Natural killer cell treated with Interleukin-12 subunit alpha and Interleukin-12 subunit beta and Interleukin-15 and Interleukin-18, amount 100 ng/mL, for 72 hours (primary cell): ENCODE results near the gene ZNF175. TPM values are rescaled to one million over a fixed set of nuclear protein-coding genes. Genes with fewer than 3 reads are reported as not detected.

Experiments used
- ATAC-seq, 2 donors: fragments of 150-1000 bp; cut with Tn5 transposase in 1 of 2; sonication (Bioruptor Pico), chemical (Tn5 transposase) in 1 of 2; 2 replicates each; pipeline ENCODE4 v1.10.0; 2021
- DNase-seq: peaks from one replicate; pipeline ENCODE4 v3.0.0; 2022; ENCODE audit warnings: low spot score
- H3K27ac Mint-ChIP-seq, 2 donors: 1 replicate in 1 of 2; 2 replicates in 1 of 2; pipeline ENCODE4 v1.8.0; 2022; ENCODE audit warnings: mixed read lengths in 2 of 2, mild to moderate bottlenecking in 1 of 2, moderate library complexity in 1 of 2
- H3K27me3 Mint-ChIP-seq, 2 donors: 1 replicate in 1 of 2; 2 replicates in 1 of 2; pipeline ENCODE4 v1.8.0; 2022; ENCODE audit warnings: mixed read lengths in 2 of 2
- H3K36me3 Mint-ChIP-seq: one replicate; pipeline ENCODE4 v1.8.0; 2022; ENCODE audit warnings: mixed read lengths
- H3K4me1 Mint-ChIP-seq, 2 donors: 1 replicate in 1 of 2; 2 replicates in 1 of 2; pipeline ENCODE4 v1.8.0; 2022; ENCODE audit warnings: low read depth in 2 of 2, mixed read lengths in 2 of 2, mild to moderate bottlenecking in 1 of 2
- H3K4me3 Mint-ChIP-seq: one replicate; pipeline ENCODE4 v1.8.0; 2022; ENCODE audit warnings: mixed read lengths
- H3K9me3 Mint-ChIP-seq: 2 replicates; pipeline ENCODE4 v1.8.0; 2022; ENCODE audit warnings: mixed read lengths
- total RNA-seq, 2 donors: library from RNA; stranded (reverse); gene quantifications; one replicate each; pipeline ENCODE4 v1.2.3, GENCODE V29; 2022

ZNF175 gene
- total RNA-seq, 2 donors from 2014 or later = 9.9 to 13.2 TPM

DNA sequence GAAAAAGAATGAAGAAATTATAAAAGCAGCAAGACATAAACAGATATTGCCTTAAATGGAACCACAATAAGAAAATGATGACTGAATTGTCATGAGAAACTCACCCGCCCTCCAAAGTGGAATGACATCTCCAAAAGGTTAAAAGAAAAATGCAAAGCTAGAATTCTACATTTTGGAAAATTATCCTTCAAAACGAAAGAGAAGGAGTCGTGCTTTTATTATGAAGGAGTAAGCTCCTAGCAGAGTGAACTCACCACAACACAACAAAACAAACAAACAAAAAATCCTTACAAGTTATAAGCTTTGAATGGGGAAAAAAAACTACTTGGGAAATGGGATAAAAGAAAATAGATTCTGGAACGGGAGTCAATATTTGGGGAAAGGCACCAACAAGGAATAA, 68.8 kb downstream of the ZNF175 start:
- DNase-seq (no peak), ATAC-seq (no peak)
- peaks cover 7 to 8% of the 10 kb centered on the region in 2 donors for H3K4me1 Mint-ChIP-seq
- H3K27me3 Mint-ChIP-seq = peaks cover 36 to 41% of the 10 kb centered on the region in 2 donors
- no peak overlapping the region for H3K4me3 Mint-ChIP-seq
- H3K9me3 Mint-ChIP-seq = no peaks in the 10 kb centered on the region
- H3K27ac Mint-ChIP-seq = no peak overlapping the region
- H3K36me3 Mint-ChIP-seq = no peaks in the 10 kb centered on the region

DNA sequence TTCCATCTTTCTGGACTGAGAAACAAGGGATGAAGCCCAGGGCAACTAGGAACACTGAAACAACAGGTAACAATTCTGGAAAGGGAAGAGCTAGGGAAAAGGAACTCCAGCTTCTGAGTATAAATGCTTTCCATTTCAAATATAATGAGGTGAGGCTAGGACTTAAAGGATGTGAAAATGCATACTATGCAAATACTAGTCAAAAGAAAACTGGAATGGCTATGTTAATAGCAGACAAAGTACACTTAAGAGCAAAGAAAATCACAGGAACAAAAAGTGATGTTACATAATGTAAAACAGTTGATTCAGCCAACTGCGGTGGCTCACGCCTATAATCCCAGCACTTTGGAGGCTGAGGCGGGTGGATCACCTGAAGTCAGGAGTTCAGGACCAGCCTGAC, 69.3 kb downstream of the ZNF175 start:
- no peak for ATAC-seq
- peaks cover 7 to 8% of the 10 kb centered on the region in 2 donors for H3K4me1 Mint-ChIP-seq
- peaks cover 40 to 44% of the 10 kb centered on the region in 2 donors for H3K27me3 Mint-ChIP-seq
- H3K36me3 Mint-ChIP-seq = no peaks in the 10 kb centered on the region
- no peak overlapping the region for H3K27ac Mint-ChIP-seq
- no peak for DNase-seq
- H3K9me3 Mint-ChIP-seq = no peaks in the 10 kb centered on the region
- no peak overlapping the region for H3K4me3 Mint-ChIP-seq

DNA sequence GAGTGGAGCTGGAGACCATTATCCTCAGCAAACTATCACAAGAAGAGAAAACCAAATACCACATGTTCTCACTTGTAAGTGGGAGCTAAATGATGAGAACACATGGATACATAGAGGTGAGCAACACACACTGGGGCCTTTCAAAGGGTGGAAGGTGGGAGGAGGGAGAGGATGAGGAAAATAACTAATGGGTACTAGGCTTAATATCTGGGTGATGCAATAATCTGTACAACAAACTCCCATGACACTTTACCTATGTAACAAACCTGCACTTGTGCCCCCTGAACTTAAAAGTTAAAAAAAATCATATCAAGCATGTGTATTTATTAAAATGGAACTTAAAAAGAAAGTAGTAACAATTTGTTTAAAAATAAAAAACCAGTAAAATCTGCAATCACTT, 70.6 kb downstream of the ZNF175 start:
- H3K27me3 Mint-ChIP-seq = peaks cover 40 to 44% of the 10 kb centered on the region in 2 donors
- H3K4me1 Mint-ChIP-seq = peaks cover 7 to 8% of the 10 kb centered on the region in 2 donors

More for the DNA sequence above, 70.6 kb downstream of the ZNF175 start:
- H3K27ac Mint-ChIP-seq = no peak overlapping the region
- no peak overlapping the region for H3K4me3 Mint-ChIP-seq
- no peaks in the 10 kb centered on the region for H3K36me3 Mint-ChIP-seq
- ATAC-seq (no peak), DNase-seq (no peak)
- no peaks in the 10 kb centered on the region for H3K9me3 Mint-ChIP-seq

Other genes starting within 250 kb of the ZNF175 start
- gene VSIG10L, start 229.1 kb upstream of the ZNF175 start, total RNA-seq = 1 to 10 TPM; 1.0 to 2.0 TPM
- 10 to 100 TPM; 41.1 to 83.8 TPM for gene ETFB, start 204.9 kb upstream of the ZNF175 start, total RNA-seq
- 10 to 100 TPM; 49.6 to 74.3 TPM for gene CLDND2, start 202.3 kb upstream of the ZNF175 start, total RNA-seq
- gene NKG7, start 198.6 kb upstream of the ZNF175 start, total RNA-seq = 1,000 to 10,000 TPM; 1,196 to 2,045 TPM
- 10 to 100 TPM in 1 of 2 donors, 1 to 10 TPM in 1; 2.1 to 12.6 TPM for gene LIM2, start 183.3 kb upstream of the ZNF175 start, total RNA-seq
- gene C19orf84, start 180.7 kb upstream of the ZNF175 start, total RNA-seq = under 1 TPM; 0.78 to 0.98 TPM
- 1 to 10 TPM in 1 of 2 donors, under 1 TPM in 1; 0.28 to 1.5 TPM for gene SIGLEC10, start 153.6 kb upstream of the ZNF175 start, total RNA-seq
- gene SIGLEC8, start 112.8 kb upstream of the ZNF175 start, total RNA-seq = not detected
- not detected for gene CEACAM18, start 92.7 kb upstream of the ZNF175 start, total RNA-seq
- gene SIGLEC12, start 69.5 kb upstream of the ZNF175 start, total RNA-seq = under 1 TPM in 1 of 2 donors, not detected in 1; 0.70 TPM
- gene SIGLEC6, start 39.6 kb upstream of the ZNF175 start, total RNA-seq = 1 to 10 TPM in 1 of 2 donors, not detected in 1; 1.0 TPM
- gene SIGLEC5, start 59.1 kb downstream of the ZNF175 start, total RNA-seq = under 1 TPM; 0.22 to 0.64 TPM
- gene SIGLEC14, start 75.5 kb downstream of the ZNF175 start, total RNA-seq = not detected
- 1 to 10 TPM; 2.7 to 3.0 TPM for gene SPACA6, start 122.0 kb downstream of the ZNF175 start, total RNA-seq
- gene HAS1, start 152.7 kb downstream of the ZNF175 start, total RNA-seq = not detected
- gene FPR1, start 180.6 kb downstream of the ZNF175 start, total RNA-seq = under 1 TPM in 1 of 2 donors, not detected in 1; 0.69 TPM
- gene FPR2, start 189.9 kb downstream of the ZNF175 start, total RNA-seq = under 1 TPM; 0.31 to 0.56 TPM
- gene FPR3, start 223.9 kb downstream of the ZNF175 start, total RNA-seq = not detected